Activated CD8-positive, alpha-beta T cell treated with anti-CD3 and anti-CD28 coated beads for 36 hours (primary cell): ENCODE data around the gene MOSPD2. TPM values are rescaled to one million over a fixed set of nuclear protein-coding genes. Genes with fewer than 3 reads are reported as not detected.

Experiments
- ATAC-seq: fragments of 200-7000 bp; cut with Tn5 transposase; one replicate; pipeline ENCODE4 v1.10.0; 2021; ENCODE audit warnings: mild to moderate bottlenecking, moderate library complexity
- CTCF ChIA-PET: fragments of 350-600 bp; sonication (Branson Sonifier 250); formaldehyde crosslinking; loops from one replicate; lab custom pipeline; 2021; ENCODE audit warnings: antibody characterized with exemption; lab: Charles Lee
- POLR2A ChIA-PET: fragments of 350-600 bp; sonication (Branson Sonifier 250); formaldehyde crosslinking; loops from one replicate; lab custom pipeline; 2021; ENCODE audit warnings: antibody characterized with exemption; lab: Charles Lee
- DNase-seq: peaks from one replicate; pipeline ENCODE4 v3.0.0-alpha.2; 2020
- H3K27ac Mint-ChIP-seq: one replicate; pipeline ENCODE4 v1.8.0; 2021; ENCODE audit warnings: mild to moderate bottlenecking, mixed read lengths
- H3K27me3 Mint-ChIP-seq: one replicate; pipeline ENCODE4 v1.8.0; 2021; ENCODE audit warnings: mixed read lengths
- H3K36me3 Mint-ChIP-seq: one replicate; pipeline ENCODE4 v1.8.0; 2021; ENCODE audit warnings: low read depth, mixed read lengths
- H3K4me1 Mint-ChIP-seq: one replicate; pipeline ENCODE4 v1.8.0; 2021; ENCODE audit warnings: low read depth, mixed read lengths
- H3K4me3 Mint-ChIP-seq: one replicate; pipeline ENCODE4 v1.8.0; 2021; ENCODE audit warnings: mild to moderate bottlenecking, moderate library complexity, mixed read lengths
- H3K9me3 Mint-ChIP-seq: one replicate; pipeline ENCODE4 v1.8.0; 2021; ENCODE audit warnings: mixed read lengths
- intact Hi-C: fragments of 100-400 bp; cut with micrococcal nuclease; formaldehyde crosslinking; loops from one replicate; pipeline ENCODE4 v1.10.0; 2022
- total RNA-seq, 2 experiments: library from RNA; stranded (reverse); gene quantifications; one replicate each; pipeline ENCODE4 v1.2.3, GENCODE V29; 2021
- TF ChIP-seq, protein P1 (sequence below): fragments of 200-600 bp; IDR thresholded peaks from one replicate; pipeline ENCODE4 v1.8.0; 2022; ENCODE audit warnings: antibody characterized with exemption, mild to moderate bottlenecking

MOSPD2 gene
- total RNA-seq: 10 to 100 TPM; 11.0 to 11.6 TPM

DNA sequence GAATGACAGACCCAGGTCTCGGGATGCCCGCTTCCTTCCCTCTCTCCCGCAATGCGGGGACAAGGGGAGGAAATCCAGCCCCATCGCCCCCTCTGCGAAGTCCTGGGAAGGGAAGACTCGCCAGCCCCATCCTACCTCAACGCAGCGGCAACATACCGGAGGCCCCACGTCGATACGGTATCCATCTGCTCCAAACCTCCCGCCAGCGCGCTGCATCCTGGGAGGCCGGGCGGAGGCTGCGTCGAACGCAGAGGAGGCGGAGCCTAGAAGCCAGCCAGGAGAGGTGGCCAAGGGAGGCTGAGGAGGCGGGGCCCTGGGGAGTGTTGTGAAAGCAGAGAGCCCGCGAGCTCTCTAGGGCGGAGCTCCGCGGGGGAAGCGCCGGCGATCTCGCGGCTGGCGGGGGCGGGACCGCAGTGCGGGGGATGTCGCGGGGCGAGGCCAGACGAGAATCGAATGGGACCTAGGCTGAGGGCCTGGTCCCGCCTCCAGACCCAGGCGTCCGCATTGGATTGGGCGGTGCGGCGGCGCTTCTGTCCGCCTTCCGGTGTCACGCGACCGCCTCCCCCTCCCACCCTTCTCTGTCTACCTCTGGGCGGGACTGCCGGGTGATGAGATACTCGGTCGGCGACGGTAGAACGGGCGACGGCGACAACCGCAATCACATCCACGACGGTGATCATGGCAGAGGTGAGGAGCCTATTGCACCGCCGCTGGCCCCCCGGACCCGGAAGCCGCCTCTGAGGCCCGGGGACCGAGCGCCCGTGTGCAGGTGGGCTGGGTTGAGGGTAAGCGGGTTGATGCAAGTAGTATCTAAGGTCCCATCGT, at the start of gene MOSPD2, which contains the start of gene FANCB:
TSS of gene MOSPD2 (plus strand) at position 571 of the 825 bp plus-strand sequence. CDS start at position 679, 108 bp downstream.
TSS of gene FANCB (minus strand) at position 219 of the 825 bp plus-strand sequence. CDS start 7,559 bp downstream, outside the sequence.
- peak; percentile 95 for ATAC-seq
- DNase-seq: peak; percentile 95
- H3K4me3 Mint-ChIP-seq: peak within 1 kb of the TSS; percentile 82
- H3K36me3 Mint-ChIP-seq: peaks cover 13% of the 10 kb centered on the region
- intact Hi-C loops: no loop called here
- H3K27me3 Mint-ChIP-seq: no peaks in the 10 kb centered on the region
- ChIA-PET CTCF (no interaction called here), POLR2A (interaction anchor here (0.7 kb wide), 1 partner anchor 25 kb away, joined by 3 read pairs; no protein-coding TSS in a partner anchor)
- H3K4me1 Mint-ChIP-seq: peaks cover 16% of the 10 kb centered on the region
- peak within 1 kb of the TSS; percentile 85 for H3K27ac Mint-ChIP-seq
- no peaks in the 10 kb centered on the region for H3K9me3 Mint-ChIP-seq
- TF ChIP-seq, protein P1, sequence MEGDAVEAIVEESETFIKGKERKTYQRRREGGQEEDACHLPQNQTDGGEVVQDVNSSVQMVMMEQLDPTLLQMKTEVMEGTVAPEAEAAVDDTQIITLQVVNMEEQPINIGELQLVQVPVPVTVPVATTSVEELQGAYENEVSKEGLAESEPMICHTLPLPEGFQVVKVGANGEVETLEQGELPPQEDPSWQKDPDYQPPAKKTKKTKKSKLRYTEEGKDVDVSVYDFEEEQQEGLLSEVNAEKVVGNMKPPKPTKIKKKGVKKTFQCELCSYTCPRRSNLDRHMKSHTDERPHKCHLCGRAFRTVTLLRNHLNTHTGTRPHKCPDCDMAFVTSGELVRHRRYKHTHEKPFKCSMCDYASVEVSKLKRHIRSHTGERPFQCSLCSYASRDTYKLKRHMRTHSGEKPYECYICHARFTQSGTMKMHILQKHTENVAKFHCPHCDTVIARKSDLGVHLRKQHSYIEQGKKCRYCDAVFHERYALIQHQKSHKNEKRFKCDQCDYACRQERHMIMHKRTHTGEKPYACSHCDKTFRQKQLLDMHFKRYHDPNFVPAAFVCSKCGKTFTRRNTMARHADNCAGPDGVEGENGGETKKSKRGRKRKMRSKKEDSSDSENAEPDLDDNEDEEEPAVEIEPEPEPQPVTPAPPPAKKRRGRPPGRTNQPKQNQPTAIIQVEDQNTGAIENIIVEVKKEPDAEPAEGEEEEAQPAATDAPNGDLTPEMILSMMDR: no peak

DNA sequence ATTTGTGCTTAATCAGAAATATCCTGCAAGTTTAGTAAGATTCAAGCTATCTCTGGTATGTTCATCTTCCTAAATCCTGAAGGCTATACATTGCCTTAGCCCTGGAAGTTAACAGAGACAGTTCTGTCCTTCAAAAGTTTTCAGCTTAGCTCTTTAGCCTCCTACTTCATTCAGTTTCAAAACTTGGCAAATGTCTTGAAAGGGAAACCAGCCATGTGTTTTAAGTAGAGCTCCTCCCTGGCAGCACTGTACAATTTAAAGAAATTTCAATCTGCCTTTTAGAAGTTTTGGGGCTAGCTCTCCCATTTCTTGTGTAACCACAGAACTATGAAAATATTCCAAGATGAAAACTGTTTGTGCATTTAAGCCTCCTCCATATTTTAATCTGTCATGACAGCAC, 47.4 kb upstream of the MOSPD2 start:
- Mint-ChIP-seq H3K36me3 (no peaks in the 10 kb centered on the region), H3K27ac (no peak overlapping the region), H3K4me1 (no peaks in the 10 kb centered on the region), H3K9me3 (peaks cover 3% of the 10 kb centered on the region), H3K27me3 (peaks cover 3% of the 10 kb centered on the region), H3K4me3 (no peak overlapping the region)
- TF ChIP-seq, protein P1: no peak
- DNase-seq (no peak), ATAC-seq (no peak)
- intact Hi-C loops: no loop called here
- CTCF ChIA-PET: no interaction called here
- POLR2A ChIA-PET: no interaction called here

DNA sequence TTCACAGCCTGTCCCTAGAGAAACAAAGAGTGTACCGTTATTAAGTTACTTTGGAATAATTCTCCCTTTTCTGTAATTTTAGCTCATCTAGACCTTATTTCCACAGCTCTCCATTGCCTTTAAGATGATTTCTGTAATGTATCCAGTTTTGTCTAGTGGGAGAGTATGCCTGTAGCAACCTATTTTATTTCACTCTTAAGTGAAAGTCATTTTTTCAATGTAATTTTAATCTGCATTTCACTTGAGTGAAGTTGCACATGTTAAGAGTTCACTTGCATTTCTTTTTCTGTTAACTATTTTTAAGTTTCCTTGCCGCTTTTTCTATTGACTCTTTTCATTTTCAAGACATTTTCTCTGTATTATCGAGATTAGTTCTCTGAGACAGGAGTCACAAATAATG, 46.9 kb upstream of the MOSPD2 start:
- ATAC-seq: no peak

DNA sequence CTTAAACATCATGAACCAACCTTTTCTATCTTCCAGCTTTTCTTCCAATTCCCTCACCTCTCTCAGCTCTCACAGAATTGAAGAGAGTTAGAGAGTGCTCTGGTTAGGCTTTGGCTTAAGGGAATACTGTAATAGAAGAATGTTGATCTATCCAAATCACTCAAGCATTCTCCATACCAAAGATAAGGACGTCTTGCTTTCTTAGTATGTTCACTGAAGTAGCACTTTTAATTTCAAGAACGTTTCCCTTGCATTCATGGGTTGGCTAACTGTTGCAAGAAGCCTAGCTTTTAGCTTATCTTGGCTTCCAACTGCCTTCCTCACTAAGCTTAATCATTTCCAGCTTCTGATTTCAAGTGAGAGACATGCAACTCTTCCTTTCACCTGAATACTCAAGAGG, 43.6 kb upstream of the MOSPD2 start:
- TF ChIP-seq, protein P1: no peak
- Mint-ChIP-seq H3K36me3 (peaks cover 3% of the 10 kb centered on the region), H3K27me3 (peaks cover 3% of the 10 kb centered on the region), H3K27ac (no peak overlapping the region), H3K4me3 (no peak overlapping the region), H3K4me1 (no peaks in the 10 kb centered on the region), H3K9me3 (peaks cover 3% of the 10 kb centered on the region)
- intact Hi-C loops: no loop called here
- ChIA-PET CTCF (no interaction called here), POLR2A (no interaction called here)
- ATAC-seq (no peak), DNase-seq (no peak)

More for the DNA sequence above, 46.9 kb upstream of the MOSPD2 start:
- Mint-ChIP-seq H3K9me3 (peaks cover 3% of the 10 kb centered on the region), H3K36me3 (no peaks in the 10 kb centered on the region), H3K27me3 (peaks cover 3% of the 10 kb centered on the region), H3K27ac (no peak overlapping the region), H3K4me1 (no peaks in the 10 kb centered on the region), H3K4me3 (no peak overlapping the region)
- CTCF ChIA-PET: no interaction called here
- TF ChIP-seq, protein P1: no peak
- POLR2A ChIA-PET: no interaction called here
- intact Hi-C loops: no loop called here
- no peak for DNase-seq

DNA sequence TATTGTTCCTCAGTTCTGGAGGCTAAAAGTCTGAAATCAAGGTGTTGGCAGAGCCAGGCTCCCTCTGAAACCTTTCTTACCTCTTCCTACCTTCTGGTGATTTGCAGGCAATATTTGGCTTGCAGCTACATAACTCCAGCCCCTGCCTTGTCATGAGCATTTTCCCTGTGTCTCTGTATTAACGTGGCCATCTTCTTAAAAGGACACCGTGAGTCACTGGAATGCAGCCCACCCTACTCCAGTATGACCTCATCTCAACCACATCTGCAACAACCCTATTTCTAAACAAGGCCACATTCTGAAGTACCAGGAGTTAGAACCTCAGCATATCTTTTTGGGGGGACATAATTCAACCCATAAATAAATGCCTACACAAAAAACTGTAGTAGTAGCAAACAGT, 41.1 kb upstream of the MOSPD2 start:
- ATAC-seq (no peak), DNase-seq (no peak)
- H3K27me3 Mint-ChIP-seq: no peaks in the 10 kb centered on the region
- no peak overlapping the region for H3K27ac Mint-ChIP-seq
- TF ChIP-seq, protein P1: no peak
- H3K9me3 Mint-ChIP-seq: peaks cover 3% of the 10 kb centered on the region
- CTCF ChIA-PET: no interaction called here
- peaks cover 21% of the 10 kb centered on the region for H3K36me3 Mint-ChIP-seq
- no peak overlapping the region for H3K4me3 Mint-ChIP-seq
- POLR2A ChIA-PET: no interaction called here
- H3K4me1 Mint-ChIP-seq: no peaks in the 10 kb centered on the region
- intact Hi-C loops: no loop called here
